ENCODE data around the gene LGALS8.
A peak's percentile ranks its signal among the peaks of the same experiment; 100 is the strongest.
"Not testable (repeated sequence)": the region's sequence is repeated elsewhere in the genome, so short reads cannot be mapped to it uniquely, and the experiment has no call there.

Gene LGALS8

DNA sequence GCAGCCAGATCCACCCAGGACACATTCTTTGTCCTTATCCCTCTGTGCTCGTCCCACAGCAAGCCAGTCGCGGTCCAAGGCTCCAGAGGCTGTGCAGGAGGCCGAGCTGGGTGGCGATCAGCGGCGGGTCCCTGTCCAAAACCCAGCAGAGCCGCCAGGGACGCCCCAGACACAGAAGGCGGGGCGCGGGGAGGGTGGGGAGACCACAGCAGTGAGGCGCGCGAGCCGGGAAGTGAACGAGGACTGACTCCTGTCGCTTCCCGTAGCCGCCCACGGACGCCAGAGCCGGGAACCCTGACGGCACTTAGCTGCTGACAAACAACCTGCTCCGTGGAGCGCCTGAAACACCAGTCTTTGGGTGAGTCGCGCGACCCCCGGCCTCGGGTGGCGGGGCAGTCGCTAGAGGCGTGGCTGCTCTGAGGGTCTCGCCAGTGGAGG, at the start of gene LGALS8:
Gene LGALS8 (plus strand): TSS at position 279 of the 438 bp plus-strand sequence. CDS start 2,089 bp downstream, outside the sequence.
- Mint-ChIP-seq H3K4me3 (peak within 1 kb of the TSS; percentile 94), H3K27ac (peak within 1 kb of the TSS; percentile 98), H3K27me3 (no peaks in the 10 kb centered on the region), H3K9me3 (no peaks in the 10 kb centered on the region), H3K4me1 (ENCODE audit: low read depth) (peaks cover 23% of the 10 kb centered on the region), H3K36me3 (ENCODE audit: low read depth) (peaks cover 27% of the 10 kb centered on the region)

DNA sequence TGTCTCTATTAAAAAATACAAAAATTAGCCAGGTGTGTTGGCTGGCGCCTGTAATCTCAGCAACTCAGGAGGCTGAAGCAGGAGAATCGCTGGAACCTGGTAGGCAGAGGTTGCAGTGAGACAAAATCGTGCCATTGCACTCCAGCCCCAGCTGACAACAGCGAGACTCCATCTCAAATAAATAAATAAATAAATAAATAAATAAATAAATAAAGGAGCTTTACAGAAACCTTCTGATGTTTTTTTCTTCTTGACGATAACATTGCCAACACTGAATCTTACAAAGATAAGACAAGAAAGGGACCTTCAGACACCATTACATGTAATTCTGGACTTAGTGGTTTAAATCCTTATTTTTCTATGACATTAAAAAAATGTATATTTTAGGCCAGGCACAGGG, 47.8 kb upstream of the LGALS8 start:
- Mint-ChIP-seq H3K9me3 (no peaks in the 10 kb centered on the region), H3K4me1 (ENCODE audit: low read depth) (no peaks in the 10 kb centered on the region), H3K36me3 (ENCODE audit: low read depth) (no peaks in the 10 kb centered on the region), H3K4me3 (no peak overlapping the region), H3K27ac (no peak overlapping the region), H3K27me3 (no peaks in the 10 kb centered on the region)

DNA sequence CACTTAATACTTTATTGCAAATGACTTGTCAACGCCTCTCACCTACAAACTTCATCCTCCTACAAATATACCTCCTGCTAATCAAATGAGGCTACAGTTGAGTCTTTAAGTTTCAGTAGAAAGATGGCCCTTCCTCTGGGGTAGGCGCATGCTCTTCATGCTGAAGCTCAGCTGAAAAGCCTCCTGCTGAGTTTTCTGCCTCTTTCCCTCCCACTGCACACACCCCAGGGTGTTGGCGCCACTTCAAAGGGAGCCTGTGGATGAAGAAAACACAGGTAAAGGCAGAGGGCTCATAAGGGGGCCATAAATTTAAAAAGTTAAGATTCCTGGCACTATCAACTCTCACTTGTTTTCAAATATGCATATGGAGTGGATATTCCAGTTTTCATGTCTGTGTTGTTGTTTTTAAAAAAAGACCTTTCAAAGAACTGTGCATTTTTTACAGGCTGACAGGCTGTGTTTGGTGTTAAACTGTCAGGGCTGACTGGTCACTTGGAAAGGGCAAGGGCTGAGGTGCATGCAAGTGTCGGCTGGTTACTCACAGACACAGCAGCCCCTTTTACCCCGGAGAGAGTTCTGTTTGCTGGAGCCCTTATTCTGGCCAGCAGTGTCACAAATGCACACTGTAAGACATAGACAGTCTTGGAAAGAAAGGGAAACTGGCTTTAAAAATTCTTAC, 42.9 kb upstream of the LGALS8 start:
- no peaks in the 10 kb centered on the region for H3K9me3 Mint-ChIP-seq
- peaks cover under 1% of the 10 kb centered on the region for H3K4me1 Mint-ChIP-seq (ENCODE audit: low read depth)
- H3K4me3 Mint-ChIP-seq, result no peak overlapping the region
- H3K27me3 Mint-ChIP-seq, result no peaks in the 10 kb centered on the region
- H3K27ac Mint-ChIP-seq, result no peak overlapping the region
- H3K36me3 Mint-ChIP-seq (ENCODE audit: low read depth), result peaks cover 6% of the 10 kb centered on the region

DNA sequence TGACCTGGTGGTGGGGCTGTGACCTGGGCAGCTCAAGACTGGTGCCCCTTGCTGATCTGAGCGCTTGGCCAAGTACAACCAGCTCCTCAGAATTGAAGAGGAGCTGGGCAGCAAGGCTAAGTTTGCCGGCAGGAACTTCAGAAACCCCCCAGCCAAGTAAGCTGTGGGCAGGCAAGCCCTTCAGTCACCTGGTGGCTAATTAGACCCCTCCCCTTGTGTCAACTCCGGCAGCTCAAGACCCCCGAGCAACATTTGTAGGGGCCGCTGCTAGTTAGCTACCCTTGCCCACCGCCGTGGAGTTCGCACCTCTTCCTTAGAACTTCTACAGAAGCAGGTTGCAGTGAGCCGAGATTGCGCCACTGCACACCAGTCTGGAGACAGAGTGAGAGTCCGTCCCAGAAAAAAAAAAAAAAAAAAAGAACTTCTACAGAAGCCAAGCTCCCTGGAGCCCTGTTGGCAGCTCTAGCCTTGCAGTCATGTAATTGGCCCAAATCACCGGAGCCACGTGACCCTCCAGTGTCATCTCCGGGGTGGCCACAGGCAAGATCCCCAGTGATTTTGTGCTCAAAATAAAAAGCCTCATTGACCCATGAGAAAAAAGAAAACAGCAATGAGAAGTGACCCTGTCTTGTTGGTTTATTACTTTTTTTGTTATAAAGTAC, 39.3 kb upstream of the LGALS8 start:
- Mint-ChIP-seq H3K27ac (no peak overlapping the region), H3K9me3 (no peaks in the 10 kb centered on the region), H3K4me1 (ENCODE audit: low read depth) (peaks cover 18% of the 10 kb centered on the region), H3K27me3 (no peaks in the 10 kb centered on the region), H3K36me3 (ENCODE audit: low read depth) (peaks cover 6% of the 10 kb centered on the region), H3K4me3 (no peak overlapping the region)

DNA sequence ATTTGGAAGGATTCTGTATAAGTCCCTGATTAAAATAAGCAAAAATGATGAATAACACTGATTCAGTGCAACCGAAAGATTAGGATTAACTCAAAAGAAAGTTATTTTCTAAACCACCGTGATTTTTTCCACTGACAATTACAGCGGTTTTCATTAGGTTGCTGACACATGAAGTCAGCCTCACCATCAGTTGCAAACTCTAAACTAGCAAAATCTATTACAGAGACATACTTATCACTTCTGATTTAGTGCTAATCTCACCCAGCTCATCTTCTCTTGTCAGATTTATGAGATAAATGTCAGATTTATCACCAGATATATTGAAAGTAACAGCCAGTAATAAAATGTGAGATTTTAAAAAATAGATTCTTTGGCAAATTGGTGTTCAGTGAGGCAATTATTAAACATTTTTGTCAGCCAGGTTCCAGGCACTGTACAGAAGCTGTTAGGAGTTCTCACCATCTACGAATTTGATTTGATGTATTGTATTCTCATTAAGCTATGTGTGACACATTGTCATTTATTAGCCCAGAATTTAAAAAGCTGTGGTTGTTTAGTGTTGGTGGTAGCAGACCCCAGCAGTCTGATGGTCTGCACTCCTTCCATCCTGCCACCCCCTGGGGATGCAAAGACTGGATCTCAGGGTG, 37.3 kb upstream of the LGALS8 start:
- Mint-ChIP-seq H3K36me3 (ENCODE audit: low read depth) (peaks cover 6% of the 10 kb centered on the region), H3K4me1 (ENCODE audit: low read depth) (peaks cover 21% of the 10 kb centered on the region), H3K27me3 (peaks cover 11% of the 10 kb centered on the region), H3K27ac (peak overlapping the region; percentile 45), H3K9me3 (no peaks in the 10 kb centered on the region), H3K4me3 (no peak overlapping the region)

DNA sequence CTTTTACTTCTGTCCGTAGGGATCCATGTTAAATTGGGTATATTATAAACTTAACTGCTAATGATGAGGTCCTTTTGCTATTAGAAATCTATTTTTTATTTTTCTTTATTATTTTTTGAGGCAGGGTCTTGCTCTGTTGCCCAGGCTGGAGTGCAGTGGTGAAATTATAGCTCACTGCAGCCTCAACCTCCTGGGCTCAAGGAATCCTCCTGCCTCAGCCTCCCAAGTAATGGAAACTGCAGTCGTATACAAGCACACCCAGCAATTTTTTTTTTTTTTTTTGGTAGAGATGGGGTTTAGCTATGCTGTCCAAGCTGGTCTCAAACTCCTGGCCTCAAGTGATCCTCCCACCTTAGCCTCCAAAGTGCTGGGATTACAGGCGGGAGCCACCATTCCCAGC, 34.6 kb upstream of the LGALS8 start:
- H3K9me3 Mint-ChIP-seq; H3K27ac Mint-ChIP-seq; H3K36me3 Mint-ChIP-seq (ENCODE audit: low read depth); H3K4me3 Mint-ChIP-seq: not testable (repeated sequence)
- Mint-ChIP-seq H3K4me1 (ENCODE audit: low read depth) (peaks cover 21% of the 10 kb centered on the region), H3K27me3 (peaks cover 21% of the 10 kb centered on the region)

DNA sequence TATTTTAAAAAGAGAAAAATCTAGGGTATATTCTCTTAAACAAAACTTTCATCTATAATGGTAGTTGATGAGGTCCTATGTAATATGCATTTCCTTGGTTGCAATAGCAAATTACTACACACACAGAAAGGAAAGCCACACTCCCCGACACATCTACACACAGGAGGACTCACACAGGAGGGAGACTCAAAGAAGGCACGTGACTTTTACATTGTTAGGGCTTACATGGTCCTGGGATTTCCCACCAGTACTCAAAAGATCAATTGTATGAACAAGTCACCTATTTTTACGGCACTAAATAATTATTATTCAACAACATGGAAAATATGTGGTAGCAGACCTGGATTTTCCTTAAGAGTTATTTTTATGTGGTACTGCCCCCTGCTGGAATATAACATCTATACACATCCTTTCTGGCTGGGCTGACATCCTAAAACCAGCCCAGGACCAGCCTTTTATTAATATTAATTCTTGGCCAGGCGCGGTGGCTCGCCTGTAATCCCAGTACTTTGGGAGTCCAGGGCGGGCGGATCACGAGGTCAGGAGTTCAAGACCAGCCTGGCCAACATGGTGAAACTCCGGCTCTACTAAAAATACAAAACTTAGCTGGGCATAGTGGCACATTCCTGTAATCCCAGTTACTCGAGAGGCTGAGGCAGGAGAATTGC, 33.9 kb upstream of the LGALS8 start:
- Mint-ChIP-seq H3K4me3 (no peak overlapping the region), H3K9me3 (no peaks in the 10 kb centered on the region), H3K27ac (no peak overlapping the region), H3K36me3 (ENCODE audit: low read depth) (no peaks in the 10 kb centered on the region), H3K4me1 (ENCODE audit: low read depth) (peaks cover 21% of the 10 kb centered on the region), H3K27me3 (peaks cover 23% of the 10 kb centered on the region)

DNA sequence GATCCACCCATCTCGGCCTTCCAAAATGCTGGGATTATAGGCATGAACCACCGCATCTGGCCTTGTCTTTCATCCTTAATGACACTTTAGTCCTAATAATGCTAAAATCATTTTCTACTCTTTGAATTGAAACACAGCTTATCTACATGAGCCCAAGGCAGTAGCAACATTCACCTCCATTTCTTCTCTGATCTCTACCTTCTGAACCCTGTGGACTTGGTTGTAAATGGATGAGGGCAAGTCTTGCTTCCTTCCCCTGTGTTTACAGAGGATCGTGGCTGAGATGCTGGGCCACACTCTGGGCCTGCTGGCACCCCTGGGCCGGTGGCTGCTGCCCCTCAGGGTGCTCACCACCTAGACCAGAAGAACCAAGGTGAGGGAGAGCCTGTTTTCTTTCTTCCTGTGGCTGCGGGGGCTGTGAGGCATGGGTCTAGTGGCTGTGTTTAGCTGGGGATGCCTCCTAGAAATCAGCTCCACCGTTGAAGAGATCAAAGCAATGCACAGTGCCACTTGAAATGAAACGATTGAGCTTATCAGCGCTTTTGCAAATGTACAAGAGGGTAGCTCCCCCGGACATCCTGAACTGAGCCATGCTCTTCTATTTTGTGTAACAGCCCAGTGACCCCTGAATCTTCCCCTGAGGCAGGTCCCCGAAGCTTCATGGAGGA, 32.2 kb upstream of the LGALS8 start:
- H3K36me3 Mint-ChIP-seq (ENCODE audit: low read depth), result no peaks in the 10 kb centered on the region
- peaks cover 14% of the 10 kb centered on the region for H3K4me1 Mint-ChIP-seq (ENCODE audit: low read depth)
- H3K9me3 Mint-ChIP-seq, result no peaks in the 10 kb centered on the region
- no peak overlapping the region for H3K27ac Mint-ChIP-seq
- H3K27me3 Mint-ChIP-seq, result peaks cover 30% of the 10 kb centered on the region
- H3K4me3 Mint-ChIP-seq, result no peak overlapping the region

DNA sequence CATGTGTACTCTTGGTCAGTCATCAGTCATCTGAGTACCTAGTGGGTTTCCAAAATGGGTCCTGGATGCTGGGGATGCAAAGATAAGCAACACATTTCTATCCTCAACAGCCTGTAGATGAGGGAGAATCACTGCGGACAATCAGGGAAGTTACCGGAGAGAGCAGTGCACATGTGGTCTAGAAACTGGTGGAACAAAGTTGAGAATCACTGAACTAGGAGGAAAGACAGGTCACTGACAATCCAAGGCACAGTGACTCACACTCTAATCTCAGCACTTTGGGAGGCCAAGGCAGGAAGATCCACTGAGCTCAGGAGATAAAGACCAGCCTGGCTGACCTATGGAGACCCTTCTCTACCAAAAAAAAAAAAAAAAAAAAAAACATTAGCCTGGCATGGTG, 31.4 kb upstream of the LGALS8 start:
- Mint-ChIP-seq H3K27ac (no peak overlapping the region), H3K9me3 (no peaks in the 10 kb centered on the region), H3K4me3 (no peak overlapping the region), H3K36me3 (ENCODE audit: low read depth) (no peaks in the 10 kb centered on the region), H3K27me3 (peaks cover 30% of the 10 kb centered on the region), H3K4me1 (ENCODE audit: low read depth) (peaks cover 8% of the 10 kb centered on the region)

DNA sequence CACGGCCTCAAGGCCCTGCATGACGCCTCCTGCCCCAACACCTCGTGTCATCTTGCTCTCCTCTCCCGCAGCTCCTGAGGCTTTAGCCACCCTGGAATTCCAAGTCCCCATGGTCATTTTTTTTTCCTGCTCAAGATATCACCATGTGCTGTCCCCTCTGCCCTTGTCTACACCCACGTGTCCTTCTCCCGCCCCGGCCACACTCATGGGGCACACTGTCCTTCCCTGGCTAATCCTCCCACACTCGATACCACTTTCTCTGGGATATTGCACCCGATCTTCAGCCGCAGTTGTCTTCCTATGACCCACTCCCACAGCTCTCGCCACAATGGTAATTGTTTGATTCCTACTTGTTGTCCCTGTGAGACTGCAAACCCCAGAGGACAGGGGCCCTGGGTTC, 29.7 kb upstream of the LGALS8 start:
- no peaks in the 10 kb centered on the region for H3K9me3 Mint-ChIP-seq
- no peaks in the 10 kb centered on the region for H3K36me3 Mint-ChIP-seq (ENCODE audit: low read depth)
- peaks cover 3% of the 10 kb centered on the region for H3K4me1 Mint-ChIP-seq (ENCODE audit: low read depth)
- no peak overlapping the region for H3K27ac Mint-ChIP-seq
- peaks cover 30% of the 10 kb centered on the region for H3K27me3 Mint-ChIP-seq
- H3K4me3 Mint-ChIP-seq, result no peak overlapping the region

DNA sequence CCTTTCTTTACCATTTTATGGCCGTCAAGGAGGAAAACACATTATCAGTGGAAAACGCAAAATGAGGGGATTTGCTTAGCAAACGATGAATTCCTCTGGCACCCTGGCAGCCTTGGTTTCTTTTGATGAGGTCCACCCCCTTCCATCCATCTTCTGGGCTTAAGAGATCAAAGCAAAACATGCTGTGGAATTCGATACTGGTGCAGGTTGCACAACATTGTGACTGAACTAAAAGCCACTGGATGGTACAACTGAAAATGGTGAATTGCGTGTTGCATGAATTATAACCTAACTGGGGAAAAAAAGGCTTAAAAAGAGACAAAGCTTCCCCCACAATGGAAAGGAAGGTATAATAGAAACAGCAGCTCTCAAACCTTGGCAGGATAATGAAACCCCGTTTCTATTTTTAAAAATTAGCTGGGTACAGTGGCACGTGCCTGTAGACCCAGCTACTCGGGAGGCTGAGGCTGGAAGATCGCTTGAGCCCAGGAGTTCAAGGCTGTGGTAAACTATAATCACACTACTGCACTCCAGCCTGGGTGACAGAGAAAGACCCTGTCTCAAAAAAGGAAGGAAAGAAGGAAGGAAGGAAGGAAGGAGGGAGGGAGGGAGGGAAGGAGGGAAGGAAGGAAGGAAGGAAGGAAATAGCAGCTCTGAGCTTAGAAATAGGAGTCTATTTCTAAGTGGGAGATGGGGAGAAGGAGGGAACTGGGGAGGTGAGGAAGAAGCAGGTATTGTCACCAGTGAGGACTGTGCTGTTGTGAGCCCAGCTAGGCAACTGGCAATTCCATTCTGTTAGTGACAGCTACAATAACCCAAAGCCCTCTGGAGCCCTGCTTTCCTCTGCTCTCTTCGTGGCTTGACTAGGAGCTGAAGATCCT, 29.0 kb upstream of the LGALS8 start:
- no peak overlapping the region for H3K27ac Mint-ChIP-seq
- no peaks in the 10 kb centered on the region for H3K36me3 Mint-ChIP-seq (ENCODE audit: low read depth)
- no peak overlapping the region for H3K4me3 Mint-ChIP-seq
- H3K27me3 Mint-ChIP-seq, result peaks cover 30% of the 10 kb centered on the region
- H3K4me1 Mint-ChIP-seq (ENCODE audit: low read depth), result peaks cover under 1% of the 10 kb centered on the region
- no peaks in the 10 kb centered on the region for H3K9me3 Mint-ChIP-seq

DNA sequence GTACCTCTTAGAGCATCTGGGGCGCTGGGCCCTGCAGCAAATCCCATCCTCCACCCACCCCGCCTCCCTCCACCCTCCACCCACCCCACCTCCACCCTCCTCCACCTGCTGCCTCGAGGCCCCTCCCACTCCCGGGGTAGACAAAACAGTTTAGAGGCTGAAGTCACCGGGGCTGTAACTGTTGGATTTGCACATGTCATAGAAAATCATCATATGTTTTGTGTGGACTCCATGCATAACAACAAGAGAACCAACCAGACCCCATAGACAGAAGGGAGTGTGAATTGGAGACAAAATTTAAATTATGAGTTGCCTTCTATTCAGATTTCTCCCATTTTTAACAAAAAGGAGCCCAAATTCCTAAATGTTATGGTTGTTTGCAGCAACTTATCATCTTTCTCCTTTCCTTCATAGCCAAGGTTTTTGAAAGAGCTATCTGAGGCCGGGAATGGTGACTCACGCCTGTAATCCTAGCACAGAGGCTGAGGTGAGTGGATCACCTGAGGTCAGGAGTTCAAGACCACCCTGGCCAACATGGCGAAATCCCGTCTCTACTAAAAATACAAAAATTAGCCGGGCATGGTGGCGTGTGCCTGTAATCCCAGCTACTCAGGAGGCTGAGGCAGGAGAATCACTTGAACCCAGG, 28.2 kb upstream of the LGALS8 start:
- no peak overlapping the region for H3K4me3 Mint-ChIP-seq
- no peak overlapping the region for H3K27ac Mint-ChIP-seq
- peaks cover 28% of the 10 kb centered on the region for H3K27me3 Mint-ChIP-seq
- H3K4me1 Mint-ChIP-seq (ENCODE audit: low read depth), result no peaks in the 10 kb centered on the region
- H3K36me3 Mint-ChIP-seq (ENCODE audit: low read depth), result no peaks in the 10 kb centered on the region
- no peaks in the 10 kb centered on the region for H3K9me3 Mint-ChIP-seq

DNA sequence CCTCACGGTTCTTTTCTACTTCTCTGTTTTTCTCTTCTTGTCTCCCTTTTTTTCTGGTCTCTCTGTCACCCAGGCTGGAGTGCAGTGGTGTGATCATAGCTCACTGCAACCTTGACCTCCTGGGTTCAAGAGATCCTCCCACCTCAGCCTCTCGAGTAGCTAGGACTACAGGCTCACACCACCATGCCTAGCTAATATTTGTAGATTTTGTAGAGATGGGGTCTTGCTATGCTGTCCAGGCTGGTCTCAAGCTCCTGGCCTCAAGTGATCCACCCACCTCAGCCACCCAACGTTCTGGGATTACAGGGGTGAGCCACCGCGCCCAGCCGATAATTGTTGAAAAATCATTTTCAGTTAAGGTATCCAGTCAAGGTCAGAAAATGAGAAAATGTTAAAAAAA, 25.9 kb upstream of the LGALS8 start:
- H3K27ac Mint-ChIP-seq, result no peak overlapping the region
- H3K4me1 Mint-ChIP-seq (ENCODE audit: low read depth), result peaks cover 6% of the 10 kb centered on the region
- peaks cover 15% of the 10 kb centered on the region for H3K27me3 Mint-ChIP-seq
- H3K9me3 Mint-ChIP-seq, result no peaks in the 10 kb centered on the region
- H3K36me3 Mint-ChIP-seq (ENCODE audit: low read depth), result no peaks in the 10 kb centered on the region
- no peak overlapping the region for H3K4me3 Mint-ChIP-seq
